HepG2 (cell line): Measurements from ENCODE around the gene SLC35D2. TPM values are rescaled to one million over a fixed set of nuclear protein-coding genes. Genes with fewer than 3 reads are reported as not detected.

Source experiments
- CBX2 ChIP-seq, 2 experiments: fragments of 200-600 bp in 1 of 2; sonication (generic); formaldehyde crosslinking in 1 of 2; IDR thresholded peaks; 2 replicates each; pipeline versions ENCODE4 v1.7.0 to v1.8.1; 2018 to 2022; ENCODE audit warnings: low read depth in 2 of 2, low read length in 1 of 2, mild to moderate bottlenecking in 1 of 2, missing genetic modification reagents in 1 of 2
- CCDC6 ChIP-seq: sonication (generic); formaldehyde crosslinking; IDR thresholded peaks from 2 replicates; pipeline ENCODE4 v1.8.1; 2022; ENCODE audit warnings: mild to moderate bottlenecking, missing genetic modification reagents, moderate library complexity
- DNMT1 ChIP-seq: sonication (generic); formaldehyde crosslinking; IDR thresholded peaks from 2 replicates; pipeline ENCODE4 v1.5.1; 2020; ENCODE audit warnings: mild to moderate bottlenecking, missing genetic modification reagents
- NCOA1 ChIP-seq: sonication (generic); formaldehyde crosslinking; IDR thresholded peaks from 2 replicates; pipeline ENCODE4 v1.9.0; 2021; ENCODE audit warnings: missing genetic modification reagents
- NONO ChIP-seq, 2 experiments: fragments of 450-650 bp in 1 of 2; sonication (generic) in 1 of 2; formaldehyde crosslinking in 1 of 2; IDR thresholded peaks in 1 of 2; conservative IDR thresholded peaks in 1 of 2; 2 replicates each; pipeline versions ENCODE4 v1.6.1 to v1.8.0; 2017 to 2022; ENCODE audit warnings: mild to moderate bottlenecking in 1 of 2, missing genetic modification reagents in 1 of 2, moderate library complexity in 1 of 2
- PHF21A ChIP-seq: sonication (generic); formaldehyde crosslinking; IDR thresholded peaks from 2 replicates; pipeline ENCODE4 v1.5.0; 2020; ENCODE audit warnings: mild to moderate bottlenecking, missing genetic modification reagents
- PLRG1 ChIP-seq: fragments of 450-650 bp; conservative IDR thresholded peaks from 2 replicates; pipeline ENCODE4 v1.6.1; 2016
- POLR2AphosphoS5 ChIP-seq: IDR thresholded peaks from 2 replicates; pipeline ENCODE4 v1.6.1; 2012; ENCODE audit warnings: low read depth, low read length
- PRMT3 ChIP-seq: sonication (generic); formaldehyde crosslinking; IDR thresholded peaks from 2 replicates; pipeline ENCODE4 v1.8.1; 2022; ENCODE audit warnings: low read depth, mild to moderate bottlenecking, moderate library complexity, missing genetic modification reagents, borderline replicate concordance
- SIX4 ChIP-seq: sonication (generic); formaldehyde crosslinking; IDR thresholded peaks from 2 replicates; pipeline ENCODE4 v1.4.0; 2020; ENCODE audit warnings: missing genetic modification reagents
- SRSF1 ChIP-seq: fragments of 200-400 bp; formaldehyde crosslinking; optimal IDR thresholded peaks from 2 replicates; pipeline ENCODE3; 2017; ENCODE audit warnings: mild to moderate bottlenecking, low read depth, low read length, moderate library complexity
- SRY ChIP-seq: sonication (generic); formaldehyde crosslinking; IDR thresholded peaks from 2 replicates; pipeline ENCODE4 v1.8.0; 2022; ENCODE audit warnings: mild to moderate bottlenecking, missing genetic modification reagents
- ZMYM2 ChIP-seq: sonication (generic); formaldehyde crosslinking; IDR thresholded peaks from 2 replicates; pipeline ENCODE4 v1.8.0; 2022; ENCODE audit warnings: mild to moderate bottlenecking, missing genetic modification reagents
- polyA plus RNA-seq, 8 experiments: library from polyadenylated mRNA; depleted of rRNA in 3 of 8; stranded (reverse) in 7 of 8; unstranded in 1 of 8; fragments of >200 nt; fragmentation: Illumina TruSeq in 4 of 8; extraction: Trizol in 4 of 8; gene quantifications; 2 replicates each; pipeline versions ENCODE4 v1.2.1 to v1.2.3, GENCODE V29; 2011 to 2016; ENCODE audit warnings: low read depth in 4 of 8, missing spikeins in 1 of 8, mixed read lengths in 1 of 8; ENCODE audit not compliant: insufficient read depth in 1 of 8
- total RNA-seq, 5 experiments: library from RNA; depleted of rRNA; stranded (reverse); fragments of >200 nt; fragmentation: Illumina TruSeq; extraction: Trizol; gene quantifications; 2 replicates each; pipeline ENCODE4 v1.2.3, GENCODE V29; 2016; ENCODE audit warnings: low read depth in 1 of 5
- TF ChIP-seq, protein P1 (sequence below): sonication (generic); formaldehyde crosslinking; IDR thresholded peaks from 2 replicates; pipeline ENCODE4 v1.9.0; 2021; ENCODE audit warnings: missing genetic modification reagents, borderline replicate concordance
- TF ChIP-seq, protein P2 (sequence below): sonication (generic); formaldehyde crosslinking; IDR thresholded peaks from 2 replicates; pipeline ENCODE4 v1.8.0; 2022; ENCODE audit warnings: mild to moderate bottlenecking, missing genetic modification reagents, moderate library complexity
- TF ChIP-seq, protein P3 (sequence below): sonication (generic); formaldehyde crosslinking; IDR thresholded peaks from 2 replicates; pipeline ENCODE4 v1.8.0; 2022; ENCODE audit warnings: missing genetic modification reagents, mild to moderate bottlenecking, inconsistent platforms, borderline replicate concordance
- TF ChIP-seq, protein P4 (sequence below): sonication (generic); formaldehyde crosslinking; IDR thresholded peaks from 2 replicates; pipeline ENCODE4 v1.9.0; 2021; ENCODE audit warnings: missing genetic modification reagents, borderline replicate concordance
- TF ChIP-seq, protein P5 (sequence below): conservative IDR thresholded peaks from 2 replicates; pipeline ENCODE4 v1.6.1; 2018; ENCODE audit warnings: missing genetic modification reagents
- TF ChIP-seq, protein P6 (sequence below): sonication (generic); formaldehyde crosslinking; IDR thresholded peaks from 2 replicates; pipeline ENCODE4 v1.4.0; 2020; ENCODE audit warnings: mild to moderate bottlenecking, missing genetic modification reagents, borderline replicate concordance

Gene SLC35D2
- total and polyA plus RNA-seq, 2 of the 13 experiments (the other 11 are each of a cell fraction or from before 2014, with no cell fraction given): 96.2 to 103 TPM

DNA sequence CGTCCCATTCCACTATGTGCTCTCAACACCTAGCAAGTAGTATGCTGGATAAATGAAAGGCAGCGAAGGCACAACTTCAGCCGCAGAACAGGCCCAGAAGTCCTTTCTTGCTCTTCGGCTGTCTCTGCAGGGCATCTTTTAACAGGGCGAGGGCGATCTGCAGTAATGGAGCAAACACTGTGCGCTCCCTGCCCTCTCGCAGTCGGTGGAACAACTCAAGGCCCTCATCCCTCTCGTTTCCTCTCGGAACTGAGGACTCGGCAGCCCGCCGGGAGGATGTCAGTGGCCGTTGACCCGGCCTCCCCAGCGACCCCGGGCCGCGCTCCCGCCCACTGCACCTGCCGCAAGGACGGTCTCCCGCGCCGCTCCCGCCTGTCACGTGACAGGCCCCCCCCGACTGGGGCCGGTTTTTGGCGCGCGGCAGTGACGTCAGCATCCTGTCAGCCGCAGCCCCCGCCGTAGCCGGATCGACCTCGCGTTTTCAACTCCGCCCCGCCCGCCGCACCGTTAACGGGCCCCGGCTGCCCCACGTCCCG lies 33.6 kb upstream of the SLC35D2 start (continued):
- peak; percentile 35; the same call in 1 of the 2 replicates for TF ChIP-seq PRMT3 (CRISPR knock-in tag)
- TF ChIP-seq SIX4 (CRISPR knock-in tag): no peak
- TF ChIP-seq ZMYM2: no peak
- TF ChIP-seq, protein P1, sequence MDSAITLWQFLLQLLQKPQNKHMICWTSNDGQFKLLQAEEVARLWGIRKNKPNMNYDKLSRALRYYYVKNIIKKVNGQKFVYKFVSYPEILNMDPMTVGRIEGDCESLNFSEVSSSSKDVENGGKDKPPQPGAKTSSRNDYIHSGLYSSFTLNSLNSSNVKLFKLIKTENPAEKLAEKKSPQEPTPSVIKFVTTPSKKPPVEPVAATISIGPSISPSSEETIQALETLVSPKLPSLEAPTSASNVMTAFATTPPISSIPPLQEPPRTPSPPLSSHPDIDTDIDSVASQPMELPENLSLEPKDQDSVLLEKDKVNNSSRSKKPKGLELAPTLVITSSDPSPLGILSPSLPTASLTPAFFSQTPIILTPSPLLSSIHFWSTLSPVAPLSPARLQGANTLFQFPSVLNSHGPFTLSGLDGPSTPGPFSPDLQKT (CRISPR knock-in tag): no peak
- TF ChIP-seq, protein P2, sequence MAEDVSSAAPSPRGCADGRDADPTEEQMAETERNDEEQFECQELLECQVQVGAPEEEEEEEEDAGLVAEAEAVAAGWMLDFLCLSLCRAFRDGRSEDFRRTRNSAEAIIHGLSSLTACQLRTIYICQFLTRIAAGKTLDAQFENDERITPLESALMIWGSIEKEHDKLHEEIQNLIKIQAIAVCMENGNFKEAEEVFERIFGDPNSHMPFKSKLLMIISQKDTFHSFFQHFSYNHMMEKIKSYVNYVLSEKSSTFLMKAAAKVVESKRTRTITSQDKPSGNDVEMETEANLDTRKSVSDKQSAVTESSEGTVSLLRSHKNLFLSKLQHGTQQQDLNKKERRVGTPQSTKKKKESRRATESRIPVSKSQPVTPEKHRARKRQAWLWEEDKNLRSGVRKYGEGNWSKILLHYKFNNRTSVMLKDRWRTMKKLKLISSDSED (CRISPR knock-in tag): no peak
- TF ChIP-seq NCOA1 (CRISPR knock-in tag): 0 out of 2 replicates have a peak, but pooled peaks have one; percentile 46
- peak; percentile 88 for TF ChIP-seq SRY (CRISPR knock-in tag)
- TF ChIP-seq DNMT1 (CRISPR knock-in tag): 0 out of 2 replicates have a peak, but pooled peaks have one; percentile 71
- peak; percentile 84 for TF ChIP-seq POLR2AphosphoS5
- TF ChIP-seq, protein P3, sequence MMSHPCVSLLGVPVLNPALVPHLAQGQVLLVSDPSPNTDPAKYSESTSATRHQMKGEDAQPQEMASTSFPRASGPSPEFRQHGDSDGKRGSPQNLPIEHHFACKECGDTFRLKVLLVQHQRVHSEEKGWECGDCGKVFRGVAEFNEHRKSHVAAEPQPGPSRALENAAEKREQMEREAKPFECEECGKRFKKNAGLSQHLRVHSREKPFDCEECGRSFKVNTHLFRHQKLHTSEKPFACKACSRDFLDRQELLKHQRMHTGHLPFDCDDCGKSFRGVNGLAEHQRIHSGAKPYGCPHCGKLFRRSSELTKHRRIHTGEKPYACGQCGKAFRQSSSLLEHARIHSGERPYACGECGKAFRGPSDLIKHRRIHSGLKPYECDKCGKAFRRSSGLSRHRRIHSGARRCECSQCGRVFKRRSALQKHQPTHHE: 0 out of 2 replicates have a peak, but pooled peaks have one; percentile 64
- peak; percentile 47; the same call in 1 of the 2 replicates for TF ChIP-seq CCDC6 (CRISPR knock-in tag)
- TF ChIP-seq, protein P4, sequence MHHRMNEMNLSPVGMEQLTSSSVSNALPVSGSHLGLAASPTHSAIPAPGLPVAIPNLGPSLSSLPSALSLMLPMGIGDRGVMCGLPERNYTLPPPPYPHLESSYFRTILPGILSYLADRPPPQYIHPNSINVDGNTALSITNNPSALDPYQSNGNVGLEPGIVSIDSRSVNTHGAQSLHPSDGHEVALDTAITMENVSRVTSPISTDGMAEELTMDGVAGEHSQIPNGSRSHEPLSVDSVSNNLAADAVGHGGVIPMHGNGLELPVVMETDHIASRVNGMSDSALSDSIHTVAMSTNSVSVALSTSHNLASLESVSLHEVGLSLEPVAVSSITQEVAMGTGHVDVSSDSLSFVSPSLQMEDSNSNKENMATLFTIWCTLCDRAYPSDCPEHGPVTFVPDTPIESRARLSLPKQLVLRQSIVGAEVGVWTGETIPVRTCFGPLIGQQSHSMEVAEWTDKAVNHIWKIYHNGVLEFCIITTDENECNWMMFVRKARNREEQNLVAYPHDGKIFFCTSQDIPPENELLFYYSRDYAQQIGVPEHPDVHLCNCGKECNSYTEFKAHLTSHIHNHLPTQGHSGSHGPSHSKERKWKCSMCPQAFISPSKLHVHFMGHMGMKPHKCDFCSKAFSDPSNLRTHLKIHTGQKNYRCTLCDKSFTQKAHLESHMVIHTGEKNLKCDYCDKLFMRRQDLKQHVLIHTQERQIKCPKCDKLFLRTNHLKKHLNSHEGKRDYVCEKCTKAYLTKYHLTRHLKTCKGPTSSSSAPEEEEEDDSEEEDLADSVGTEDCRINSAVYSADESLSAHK (CRISPR knock-in tag): no peak
- TF ChIP-seq, protein P5, sequence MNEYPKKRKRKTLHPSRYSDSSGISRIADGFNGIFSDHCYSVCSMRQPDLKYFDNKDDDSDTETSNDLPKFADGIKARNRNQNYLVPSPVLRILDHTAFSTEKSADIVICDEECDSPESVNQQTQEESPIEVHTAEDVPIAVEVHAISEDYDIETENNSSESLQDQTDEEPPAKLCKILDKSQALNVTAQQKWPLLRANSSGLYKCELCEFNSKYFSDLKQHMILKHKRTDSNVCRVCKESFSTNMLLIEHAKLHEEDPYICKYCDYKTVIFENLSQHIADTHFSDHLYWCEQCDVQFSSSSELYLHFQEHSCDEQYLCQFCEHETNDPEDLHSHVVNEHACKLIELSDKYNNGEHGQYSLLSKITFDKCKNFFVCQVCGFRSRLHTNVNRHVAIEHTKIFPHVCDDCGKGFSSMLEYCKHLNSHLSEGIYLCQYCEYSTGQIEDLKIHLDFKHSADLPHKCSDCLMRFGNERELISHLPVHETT (CRISPR knock-in tag): peak; percentile 96
- no peak for TF ChIP-seq CBX2 (IDR thresholded peaks at IDR 0.05; ENCODE audit: low read depth, low read length)
- no peak for TF ChIP-seq CBX2 (CRISPR knock-in tag; IDR thresholded peaks at IDR 0.05; ENCODE audit: low read depth)
- peak; percentile 70 for TF ChIP-seq SRSF1
- no peak for TF ChIP-seq PLRG1
- peak; percentile 82 for TF ChIP-seq PHF21A (CRISPR knock-in tag)
- no peak for TF ChIP-seq NONO (IDR thresholded peaks at IDR 0.05)
- TF ChIP-seq NONO (CRISPR knock-in tag; conservative IDR thresholded peaks at IDR 0.05): peak; percentile 95
- TF ChIP-seq, protein P6, sequence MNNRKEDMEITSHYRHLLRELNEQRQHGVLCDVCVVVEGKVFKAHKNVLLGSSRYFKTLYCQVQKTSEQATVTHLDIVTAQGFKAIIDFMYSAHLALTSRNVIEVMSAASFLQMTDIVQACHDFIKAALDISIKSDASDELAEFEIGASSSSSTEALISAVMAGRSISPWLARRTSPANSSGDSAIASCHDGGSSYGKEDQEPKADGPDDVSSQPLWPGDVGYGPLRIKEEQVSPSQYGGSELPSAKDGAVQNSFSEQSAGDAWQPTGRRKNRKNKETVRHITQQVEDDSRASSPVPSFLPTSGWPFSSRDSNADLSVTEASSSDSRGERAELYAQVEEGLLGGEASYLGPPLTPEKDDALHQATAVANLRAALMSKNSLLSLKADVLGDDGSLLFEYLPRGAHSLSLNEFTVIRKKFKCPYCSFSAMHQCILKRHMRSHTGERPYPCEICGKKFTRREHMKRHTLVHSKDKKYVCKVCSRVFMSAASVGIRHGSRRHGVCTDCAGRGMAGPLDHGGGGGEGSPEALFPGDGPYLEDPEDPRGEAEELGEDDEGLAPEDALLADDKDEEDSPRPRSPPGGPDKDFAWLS: 0 out of 2 replicates have a peak, but pooled peaks have one; percentile 58
